ENCODE measurements around the gene UPP2. TPM values are rescaled to one million over a fixed set of nuclear protein-coding genes. Genes with fewer than 3 reads are reported as not detected.

The UPP2 gene
- total and polyA plus RNA-seq, 2 of the 13 experiments (the other 11 are each of a cell fraction or from before 2014, with no cell fraction given): 0.07 to 0.28 TPM

GRCh38 chr2:158131919-158132566, 30.4 kb downstream of the UPP2 start (continued):
- TF ChIP-seq POGK (CRISPR knock-in tag; conservative IDR thresholded peaks at IDR 0.05) (0 out of 2 replicates have a peak, but pooled peaks have one; percentile 52), PREB (CRISPR knock-in tag; IDR thresholded peaks at IDR 0.05) (no peak), ZBTB3 (CRISPR knock-in tag; IDR thresholded peaks at IDR 0.05; ENCODE audit: borderline replicate concordance, low read depth) (no peak), CCAR2 (optimal IDR thresholded peaks at IDR 0.05; ENCODE audit: low read depth, low read length) (no peak), SOX6 (IDR thresholded peaks at IDR 0.05) (no peak), SOX6 (CRISPR knock-in tag; IDR thresholded peaks at IDR 0.05) (peak; percentile 84), PATZ1 (CRISPR knock-in tag; IDR thresholded peaks at IDR 0.05) (peak; percentile 29; the same call in 1 of the 2 replicates), CTCF (CRISPR knock-in tag; IDR thresholded peaks at IDR 0.05) (no peak), POLR2G (IDR thresholded peaks at IDR 0.05; ENCODE audit: low read depth, low read length) (peak; percentile 82), HNF1A (IDR thresholded peaks at IDR 0.05; ENCODE audit: low read depth) (peak; percentile 95), HNF1A (CRISPR knock-in tag; IDR thresholded peaks at IDR 0.05; ENCODE audit: borderline replicate concordance) (peak; percentile 97), ZNF782 (CRISPR knock-in tag; IDR thresholded peaks at IDR 0.05; ENCODE audit: borderline replicate concordance) (peak; percentile 76; the same call in 1 of the 2 replicates), CBX1 (IDR thresholded peaks at IDR 0.05; ENCODE audit: low read depth) (no peak), ZNF816 (CRISPR knock-in tag; IDR thresholded peaks at IDR 0.05; ENCODE audit: borderline replicate concordance) (peak; percentile 94; the same call in 1 of the 2 replicates), ZNF224 (CRISPR knock-in tag; IDR thresholded peaks at IDR 0.05) (no peak), GLI4 (CRISPR knock-in tag; IDR thresholded peaks at IDR 0.05; ENCODE audit: borderline replicate concordance) (no peak)
